ENCODE data around the gene MPI. TPM values are rescaled to one million over a fixed set of nuclear protein-coding genes. Genes with fewer than 3 reads are reported as not detected.
A peak's percentile ranks its signal among the peaks of the same experiment; 100 is the strongest.

Gene MPI
- polyA plus RNA-seq, 3 donors, result 19.2 to 19.9 (median 19.7) TPM

DNA sequence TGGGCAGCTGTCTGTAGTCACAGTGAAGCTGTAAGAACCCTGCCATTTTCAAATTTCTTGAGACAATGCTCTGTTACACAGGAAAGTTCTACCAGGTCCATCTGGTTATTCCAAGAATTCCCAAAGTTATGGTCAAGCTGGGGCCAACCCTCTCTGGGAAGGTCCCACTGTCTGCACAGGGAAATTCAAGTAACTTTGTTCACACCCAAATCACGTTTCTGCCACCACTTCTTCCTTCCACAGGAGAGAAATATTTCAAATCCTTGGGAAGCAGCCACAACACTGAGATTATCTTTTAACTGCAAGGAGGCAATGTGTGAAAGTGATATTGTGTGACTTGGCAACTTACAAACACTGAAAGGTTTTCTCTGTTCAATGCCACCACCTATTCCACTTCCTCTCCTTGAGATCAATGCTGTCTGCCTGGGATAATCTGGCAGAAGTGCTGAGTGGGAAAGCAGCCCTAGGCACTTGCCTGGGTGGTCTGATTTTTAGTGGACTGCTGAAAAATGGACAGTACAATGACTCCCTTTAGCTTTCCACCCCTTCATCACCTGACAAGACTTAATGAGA is 22.3 kb upstream of the MPI start:
- Mint-ChIP-seq H3K9me3 (no peaks in the 10 kb centered on the region), H3K4me1 (peaks cover 86% of the 10 kb centered on the region), H3K27ac (peak overlapping the region; percentile 88 to 97 (median 90)), H3K36me3 (peaks cover 19 to 32% of the 10 kb centered on the region in 2 donors), H3K27me3 (ENCODE audit: low read depth in 3 of 3) (peaks cover 0 to 2% (median 0%) of the 10 kb centered on the region in 3 donors), H3K4me3 (peak overlapping the region; percentile 59 to 65)
- DNase-seq, result no peak
- Histone ChIP-seq H3K4me3 (replicated peaks in 1 of 3; ENCODE audit: low read depth in 2 of 3, low read length in 3 of 3) (peak overlapping the region in 2 of 3 experiments; percentile 3 to 69), H3K9ac (ENCODE audit: insufficient read depth, low read length, poor library complexity, severe bottlenecking) (no peak overlapping the region), H3K36me3 (replicated peaks in 1 of 2; ENCODE audit: control insufficient read depth in 1 of 2, insufficient read depth in 2 of 2, low read length in 2 of 2) (peaks cover 3 to 19% of the 10 kb centered on the region in 2 donors), H3K4me2 (replicated peaks; ENCODE audit: extremely low read depth, low read length, poor library complexity, severe bottlenecking) (peak overlapping the region; percentile 79), H3K27me3 (ENCODE audit: control insufficient read depth in 2 of 2, insufficient read depth in 2 of 2, low read length in 2 of 2) (no peaks in the 10 kb centered on the region), H3K27ac (ENCODE audit: low read depth in 1 of 2, low read length in 2 of 2) (peak overlapping the region; percentile 40 to 81), H3K79me2 (ENCODE audit: insufficient read depth, low read length) (peaks cover 99% of the 10 kb centered on the region), H3K9me3 (replicated peaks in 1 of 2; ENCODE audit: control insufficient read depth in 1 of 2, insufficient read depth in 1 of 2, low read length in 2 of 2) (no peaks in the 10 kb centered on the region), H4K20me1 (ENCODE audit: insufficient read depth, low read length) (peaks cover 97% of the 10 kb centered on the region), H2AFZ (ENCODE audit: insufficient read depth, low read depth, low read length, poor library complexity, severe bottlenecking) (no peak overlapping the region), H3K4me1 (ENCODE audit: control insufficient read depth in 1 of 2, insufficient read depth in 2 of 2, low read length in 2 of 2) (peaks cover 65 to 66% of the 10 kb centered on the region in 2 donors)
- WGBS (ENCODE audit: insufficient coverage), result no CpG with 5 or more reads among the region's 1 CpG
- TF ChIP-seq, protein P1, sequence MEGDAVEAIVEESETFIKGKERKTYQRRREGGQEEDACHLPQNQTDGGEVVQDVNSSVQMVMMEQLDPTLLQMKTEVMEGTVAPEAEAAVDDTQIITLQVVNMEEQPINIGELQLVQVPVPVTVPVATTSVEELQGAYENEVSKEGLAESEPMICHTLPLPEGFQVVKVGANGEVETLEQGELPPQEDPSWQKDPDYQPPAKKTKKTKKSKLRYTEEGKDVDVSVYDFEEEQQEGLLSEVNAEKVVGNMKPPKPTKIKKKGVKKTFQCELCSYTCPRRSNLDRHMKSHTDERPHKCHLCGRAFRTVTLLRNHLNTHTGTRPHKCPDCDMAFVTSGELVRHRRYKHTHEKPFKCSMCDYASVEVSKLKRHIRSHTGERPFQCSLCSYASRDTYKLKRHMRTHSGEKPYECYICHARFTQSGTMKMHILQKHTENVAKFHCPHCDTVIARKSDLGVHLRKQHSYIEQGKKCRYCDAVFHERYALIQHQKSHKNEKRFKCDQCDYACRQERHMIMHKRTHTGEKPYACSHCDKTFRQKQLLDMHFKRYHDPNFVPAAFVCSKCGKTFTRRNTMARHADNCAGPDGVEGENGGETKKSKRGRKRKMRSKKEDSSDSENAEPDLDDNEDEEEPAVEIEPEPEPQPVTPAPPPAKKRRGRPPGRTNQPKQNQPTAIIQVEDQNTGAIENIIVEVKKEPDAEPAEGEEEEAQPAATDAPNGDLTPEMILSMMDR (IDR thresholded peaks at IDR 0.05), result no peak
- intact Hi-C loops (cut with micrococcal nuclease), result loop anchor here in 1 of 2 donors (5.0 kb wide), 1 partner anchor 35 kb away; no protein-coding TSS in a partner anchor

DNA sequence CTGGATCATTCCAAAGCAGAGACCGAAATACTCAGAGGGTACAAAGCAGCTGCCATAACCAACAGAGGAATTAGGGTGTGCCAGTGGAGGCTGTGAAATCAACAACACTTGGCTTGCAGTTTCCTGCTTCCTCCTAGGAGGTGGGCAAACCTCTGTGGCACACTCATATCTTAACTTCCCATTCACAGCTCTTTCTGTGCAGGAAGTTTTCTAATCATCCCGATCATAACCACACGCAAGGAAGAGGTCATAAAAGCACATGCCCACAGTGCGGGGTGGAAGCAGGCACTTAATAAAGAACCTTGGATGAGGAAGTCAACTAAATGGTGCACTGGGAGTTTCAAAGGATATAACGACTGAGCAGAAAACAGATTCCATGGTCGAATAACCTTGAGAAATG is 21.8 kb upstream of the MPI start:
- peaks cover 0 to 2% (median 0%) of the 10 kb centered on the region in 3 donors for H3K27me3 Mint-ChIP-seq (ENCODE audit: low read depth in 3 of 3)
- peaks cover 19 to 32% of the 10 kb centered on the region in 2 donors for H3K36me3 Mint-ChIP-seq
- peak overlapping the region; percentile 59 to 65 for H3K4me3 Mint-ChIP-seq
- no peaks in the 10 kb centered on the region for H3K9me3 Mint-ChIP-seq
- no peaks in the 10 kb centered on the region for H3K27me3 ChIP-seq (ENCODE audit: control insufficient read depth in 2 of 2, insufficient read depth in 2 of 2, low read length in 2 of 2)
- H3K27ac Mint-ChIP-seq, result peak overlapping the region; percentile 88 to 97 (median 90)
- peak overlapping the region; percentile 79 for H3K4me2 ChIP-seq (replicated peaks; ENCODE audit: extremely low read depth, low read length, poor library complexity, severe bottlenecking)
- H3K79me2 ChIP-seq (ENCODE audit: insufficient read depth, low read length), result peaks cover 99% of the 10 kb centered on the region
- no peak overlapping the region for H2AFZ ChIP-seq (ENCODE audit: insufficient read depth, low read depth, low read length, poor library complexity, severe bottlenecking)
- H3K4me1 Mint-ChIP-seq, result peaks cover 89% of the 10 kb centered on the region
- H3K36me3 ChIP-seq (replicated peaks in 1 of 2; ENCODE audit: control insufficient read depth in 1 of 2, insufficient read depth in 2 of 2, low read length in 2 of 2), result peaks cover 3 to 19% of the 10 kb centered on the region in 2 donors
- H3K27ac ChIP-seq (ENCODE audit: low read depth in 1 of 2, low read length in 2 of 2), result peak overlapping the region; percentile 59 to 81
- TF ChIP-seq, protein P1 (IDR thresholded peaks at IDR 0.05), result no peak
- no peak overlapping the region for H3K9ac ChIP-seq (ENCODE audit: insufficient read depth, low read length, poor library complexity, severe bottlenecking)
- H3K9me3 ChIP-seq (replicated peaks in 1 of 2; ENCODE audit: control insufficient read depth in 1 of 2, insufficient read depth in 1 of 2, low read length in 2 of 2), result no peaks in the 10 kb centered on the region
- H4K20me1 ChIP-seq (ENCODE audit: insufficient read depth, low read length), result peaks cover 95% of the 10 kb centered on the region
- peak overlapping the region in 2 of 3 experiments; percentile 3 to 69 for H3K4me3 ChIP-seq (replicated peaks in 1 of 3; ENCODE audit: low read depth in 2 of 3, low read length in 3 of 3)
- H3K4me1 ChIP-seq (ENCODE audit: control insufficient read depth in 1 of 2, insufficient read depth in 2 of 2, low read length in 2 of 2), result peaks cover 68 to 69% of the 10 kb centered on the region in 2 donors
- WGBS (ENCODE audit: insufficient coverage), result 0% methylated on average over 1 of the region's 6 CpGs
- intact Hi-C loops (cut with micrococcal nuclease), result loop anchor here in 1 of 2 donors (5.0 kb wide), 1 partner anchor 34 kb away; no protein-coding TSS in a partner anchor
- DNase-seq, result peak; percentile 68 to 86 (median 86)
